HepG2 (cell line): ENCODE measurements around the gene TMEM53. TPM values are rescaled to one million over a fixed set of nuclear protein-coding genes. Genes with fewer than 3 reads are reported as not detected.

Experiments
- AHDC1 ChIP-seq: sonication (generic); formaldehyde crosslinking; IDR thresholded peaks from 2 replicates; pipeline ENCODE4 v1.5.1; 2020; ENCODE audit warnings: mild to moderate bottlenecking, missing genetic modification reagents, borderline replicate concordance
- HNRNPLL ChIP-seq: fragments of 200-400 bp; formaldehyde crosslinking; IDR thresholded peaks from 2 replicates; pipeline ENCODE4 v1.6.1; 2017; ENCODE audit warnings: mild to moderate bottlenecking, low read depth, low read length; ENCODE audit not compliant: poor library complexity, severe bottlenecking
- MBNL3 ChIP-seq: fragments of 250-450 bp; sonication (Bioruptor Pico); conservative IDR thresholded peaks from 2 replicates; pipeline ENCODE4 v1.8.0; 2022; ENCODE audit warnings: mild to moderate bottlenecking, inconsistent platforms
- PHF5A ChIP-seq: IDR thresholded peaks from one replicate; pipeline ENCODE4 v1.6.1; 2018; ENCODE audit warnings: low read depth, missing genetic modification reagents; ENCODE audit not compliant: unreplicated experiment
- POLR2AphosphoS2 ChIP-seq: IDR thresholded peaks from 2 replicates; pipeline ENCODE4 v1.6.1; 2011; ENCODE audit warnings: low read depth, low read length, improper control_type of control experiment
- ZC3H4 ChIP-seq: sonication (generic); formaldehyde crosslinking; IDR thresholded peaks from 2 replicates; pipeline ENCODE4 v1.4.0; 2020; ENCODE audit warnings: missing genetic modification reagents, borderline replicate concordance
- ZNF281 ChIP-seq: sonication (generic); formaldehyde crosslinking; IDR thresholded peaks from 2 replicates; pipeline ENCODE4 v1.4.0; 2020; ENCODE audit warnings: missing genetic modification reagents, borderline replicate concordance
- ZNF3 ChIP-seq: IDR thresholded peaks from 2 replicates; pipeline ENCODE4 v1.7.0; 2017; ENCODE audit warnings: inconsistent platforms
- ZNF362 ChIP-seq: sonication (generic); formaldehyde crosslinking; IDR thresholded peaks from 2 replicates; pipeline ENCODE4 v1.4.0; 2020; ENCODE audit warnings: missing genetic modification reagents, mild to moderate bottlenecking, borderline replicate concordance
- ZNF589 ChIP-seq: sonication (generic); formaldehyde crosslinking; conservative IDR thresholded peaks from 2 replicates; pipeline ENCODE4 v1.8.0; 2022; ENCODE audit warnings: mild to moderate bottlenecking, moderate library complexity, missing genetic modification reagents
- ZNF609 ChIP-seq: sonication (generic); formaldehyde crosslinking; IDR thresholded peaks from 2 replicates; pipeline ENCODE4 v1.4.0; 2020; ENCODE audit warnings: mild to moderate bottlenecking, missing genetic modification reagents, borderline replicate concordance
- polyA plus RNA-seq, 8 experiments: library from polyadenylated mRNA; depleted of rRNA in 3 of 8; stranded (reverse) in 7 of 8; unstranded in 1 of 8; fragments of >200 nt; fragmentation: Illumina TruSeq in 4 of 8; extraction: Trizol in 4 of 8; gene quantifications; 2 replicates each; pipeline versions ENCODE4 v1.2.1 to v1.2.3, GENCODE V29; 2011 to 2016; ENCODE audit warnings: low read depth in 4 of 8, missing spikeins in 1 of 8, mixed read lengths in 1 of 8; ENCODE audit not compliant: insufficient read depth in 1 of 8
- total RNA-seq, 5 experiments: library from RNA; depleted of rRNA; stranded (reverse); fragments of >200 nt; fragmentation: Illumina TruSeq; extraction: Trizol; gene quantifications; 2 replicates each; pipeline ENCODE4 v1.2.3, GENCODE V29; 2016; ENCODE audit warnings: low read depth in 1 of 5

TMEM53 gene
- total and polyA plus RNA-seq, 2 of the 13 experiments (the other 11 are each of a cell fraction or from before 2014, with no cell fraction given): 12.6 to 20.2 TPM

DNA sequence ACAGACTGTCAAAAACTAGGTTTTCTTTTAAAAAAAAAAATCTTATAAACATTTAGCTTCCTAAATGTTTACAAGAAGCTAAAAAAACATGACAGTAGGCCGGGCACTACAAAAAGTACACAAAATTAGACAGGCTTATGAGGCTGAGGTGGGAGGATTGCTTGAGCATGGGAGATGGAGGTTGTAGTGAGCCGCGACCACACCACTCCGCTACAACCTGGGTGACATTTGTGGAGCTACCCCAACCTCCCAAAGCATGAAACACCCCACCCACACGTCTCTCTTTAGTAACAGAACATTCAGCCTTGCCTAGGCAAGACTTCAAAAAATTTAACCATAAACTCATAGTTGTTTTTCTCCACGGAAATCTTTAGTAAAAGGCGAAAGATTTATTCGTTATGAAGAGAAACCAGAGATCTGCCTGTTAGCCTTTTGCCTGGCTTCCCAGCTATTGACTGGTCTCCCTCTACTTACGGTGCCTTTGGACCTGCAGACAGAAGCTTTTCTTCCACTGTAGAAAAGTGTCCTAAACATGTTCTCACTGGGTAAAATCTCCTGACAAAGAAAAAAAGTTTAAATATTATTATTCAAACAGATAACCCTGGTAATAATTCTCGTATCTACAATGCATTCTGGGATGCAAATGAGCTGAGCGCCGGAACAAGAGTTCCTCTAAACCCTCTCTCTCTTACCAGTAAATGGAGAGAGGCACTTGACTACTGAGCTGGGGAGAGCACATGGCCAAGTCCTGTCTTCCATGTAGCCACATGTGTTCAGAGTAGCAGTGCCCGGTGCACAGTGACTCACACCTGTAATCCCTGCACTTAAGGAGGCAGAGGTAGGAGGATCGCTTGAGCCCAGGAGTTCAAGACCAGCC is 47.4 kb upstream of the TMEM53 start (continued):
- TF ChIP-seq MBNL3 (0 out of 2 replicates have a peak, but pooled peaks have one; percentile 10), HNRNPLL (no peak), ZNF589 (CRISPR knock-in tag) (0 out of 2 replicates have a peak, but pooled peaks have one; percentile 65), ZNF281 (CRISPR knock-in tag) (peak; percentile 58; the same call in 1 of the 2 replicates), ZNF609 (CRISPR knock-in tag) (peak; percentile 76), PHF5A (peak; percentile 62), POLR2AphosphoS2 (peak; percentile 99), AHDC1 (no peak), ZC3H4 (peak; percentile 100), ZNF362 (CRISPR knock-in tag) (peak; percentile 52; the same call in 1 of the 2 replicates), ZNF3 (peak; percentile 47; the same call in 1 of the 2 replicates)
